Motor neuron (in vitro differentiated cells): ENCODE results near the gene XPOT. TPM values are rescaled to one million over a fixed set of nuclear protein-coding genes. Genes with fewer than 3 reads are reported as not detected.

Experiments used
- ATAC-seq, 8 experiments: fragments of 200-7000 bp; cut with Tn5 transposase; replicated peaks in 6 of 8; 2 replicates each; pipeline ENCODE4 v1.8.0; 2021; ENCODE audit warnings: mild to moderate bottlenecking in 8 of 8, moderate library complexity in 8 of 8
- H3K27ac ChIP-seq, 2 donors: fragments of 250-450 bp; sonication (Bioruptor Pico); 2 replicates each; pipeline ENCODE4 v1.9.0; 2021; ENCODE audit warnings: antibody characterized with exemption in 2 of 2, mild to moderate bottlenecking in 2 of 2, moderate library complexity in 1 of 2
- H3K4me1 ChIP-seq, 2 donors: fragments of 250-450 bp; sonication (Bioruptor Pico); replicated peaks in 1 of 2; 2 replicates each; pipeline ENCODE4 v1.6.1; 2021; ENCODE audit warnings: antibody characterized with exemption in 2 of 2, mild to moderate bottlenecking in 2 of 2, moderate library complexity in 1 of 2
- H3K4me3 ChIP-seq, 5 donors: fragments of 250-450 bp; sonication (Bioruptor Pico); 2 replicates each; pipeline ENCODE4 v1.9.0; 2021; ENCODE audit warnings: antibody characterized with exemption in 5 of 5, mild to moderate bottlenecking in 5 of 5, moderate library complexity in 4 of 5
- WGBS, 10 experiments: fragments of 450-650 bp; shearing (Covaris generic); methylation state at CpG; one replicate each; pipeline ENCODE4 v1.0.0; 2022; 5-methylcytosine and 5-hydroxymethylcytosine counted together
- in situ Hi-C, 9 experiments: fragments of 400-800 bp; cut with MboI; loops; one replicate each; pipeline ENCODE4 v1.15.0; 2021; ENCODE audit warnings: low sequenced_read_pairs in 9 of 9, low pct_unique_long_range_greater_than_20kb in 2 of 9; ENCODE audit not compliant: unreplicated experiment in 9 of 9
- total RNA-seq, 8 experiments: library from RNA; unstranded; fragments of 300-600 nt; gene quantifications; 2 replicates each; pipeline versions ENCODE4 v1.2.3 to v1.2.4, GENCODE V29; 2022

The XPOT gene
- total RNA-seq, 8 experiments from 2014 or later, result 56.6 to 145 (median 74.6) TPM

GRCh38 chr12:64480148-64480547, 76.0 kb downstream of the XPOT start:
- in situ Hi-C loops, result no loop called here
- H3K27ac ChIP-seq, result no peak overlapping the region

GRCh38 chr12:64486657-64487056, 82.5 kb downstream of the XPOT start:
- Histone ChIP-seq H3K4me3 (no peak overlapping the region), H3K4me1 (no peaks in the 10 kb centered on the region), H3K27ac (no peak overlapping the region)
- WGBS, 10 experiments, result 83 to 100% (median 100%) methylated on average over 1 to 3 of the region's 3 CpGs
- in situ Hi-C loops, result no loop called here
- peak in 2 of 8 experiments; percentile 51 to 85 for ATAC-seq

More at GRCh38 chr12:64480148-64480547, 76.0 kb downstream of the XPOT start:
- Histone ChIP-seq H3K4me3 (no peak overlapping the region), H3K4me1 (no peaks in the 10 kb centered on the region)
- no peak for ATAC-seq
- WGBS, 10 experiments, result 83 to 100% (median 100%) methylated on average over 1 of the region's 1 CpG; no CpG with 5 or more reads in 3 of the 10 experiments

GRCh38 chr12:64491718-64492117, 87.5 kb downstream of the XPOT start:
- WGBS, 10 experiments, result 80 to 100% (median 100%) methylated on average over 1 of the region's 1 CpG; no CpG with 5 or more reads in 3 of the 10 experiments
- ATAC-seq, result no peak
- no peaks in the 10 kb centered on the region for H3K4me1 ChIP-seq
- no peak overlapping the region for H3K27ac ChIP-seq
- in situ Hi-C loops, result no loop called here
- no peak overlapping the region for H3K4me3 ChIP-seq

GRCh38 chr12:64493513-64493912, 89.3 kb downstream of the XPOT start:
- Histone ChIP-seq H3K27ac (no peak overlapping the region), H3K4me1 (no peaks in the 10 kb centered on the region), H3K4me3 (no peak overlapping the region)
- peak in 1 of 8 experiments; percentile 65 for ATAC-seq
- in situ Hi-C loops, result no loop called here
- 25 to 100% (median 93%) methylated on average over 1 to 3 of the region's 3 CpGs; no CpG with 5 or more reads in 2 of the 10 experiments for WGBS, 10 experiments

- in situ Hi-C loops, result no loop called here
- WGBS, 10 experiments, result 50 to 98% (median 88%) methylated on average over 1 to 5 of the region's 5 CpGs
- no peaks in the 10 kb centered on the region for H3K4me1 ChIP-seq
- no peak overlapping the region for H3K27ac ChIP-seq
- ATAC-seq, result no peak
- H3K4me3 ChIP-seq, result no peak overlapping the region
These were observed 91.0 kb downstream of the XPOT start for GRCh38 chr12:64494998-64495729.

- ATAC-seq, result no peak
- WGBS, 10 experiments, result 78 to 100% (median 98%) methylated on average over 1 to 2 of the region's 2 CpGs
- no peak overlapping the region for H3K27ac ChIP-seq
- H3K4me3 ChIP-seq, result no peak overlapping the region
- H3K4me1 ChIP-seq, result no peaks in the 10 kb centered on the region
- in situ Hi-C loops, result no loop called here
These were observed 92.7 kb downstream of the XPOT start for GRCh38 chr12:64496839-64497400.

GRCh38 chr12:64497484-64497883, 93.3 kb downstream of the XPOT start:
- Histone ChIP-seq H3K27ac (no peak overlapping the region), H3K4me3 (no peak overlapping the region), H3K4me1 (no peaks in the 10 kb centered on the region)
- ATAC-seq, result no peak
- in situ Hi-C loops, result no loop called here
- WGBS, 10 experiments, result 80 to 100% (median 100%) methylated on average over 1 of the region's 1 CpG; no CpG with 5 or more reads in 2 of the 10 experiments

- H3K27ac ChIP-seq, result no peak overlapping the region
- no peak for ATAC-seq
- H3K4me3 ChIP-seq, result no peak overlapping the region
- no peaks in the 10 kb centered on the region for H3K4me1 ChIP-seq
- in situ Hi-C loops, result no loop called here
- 60 to 100% (median 89%) methylated on average over 1 of the region's 1 CpG; no CpG with 5 or more reads in 3 of the 10 experiments for WGBS, 10 experiments
These were observed 93.7 kb downstream of the XPOT start for GRCh38 chr12:64497903-64498302.

GRCh38 chr12:64500394-64500793, 96.2 kb downstream of the XPOT start:
- in situ Hi-C loops, result no loop called here
- WGBS, 10 experiments, result 77 to 100% (median 95%) methylated on average over 2 to 3 of the region's 3 CpGs
- Histone ChIP-seq H3K4me3 (no peak overlapping the region), H3K4me1 (no peaks in the 10 kb centered on the region), H3K27ac (no peak overlapping the region)
- no peak for ATAC-seq

Other genes with a start within 250 kb of the XPOT start
- 10 to 100 TPM in 3 of 8 experiments, 1 to 10 TPM in 5; 3.9 to 16.7 (median 6.6) TPM for gene KICS2, start 182.1 kb upstream of the XPOT start, total RNA-seq
- under 1 TPM in 7 of 8 experiments, not detected in 1; 0.13 to 0.71 (median 0.32) TPM for gene C12orf56, start 13.6 kb upstream of the XPOT start, total RNA-seq
- 10 to 100 TPM; 11.7 to 36.4 (median 17.4) TPM for gene TBK1, start 47.7 kb downstream of the XPOT start, total RNA-seq
- 10 to 100 TPM in 3 of 8 experiments, 1 to 10 TPM in 3, under 1 TPM in 2; 0.60 to 34.4 (median 2.8) TPM for gene RASSF3, start 206.1 kb downstream of the XPOT start, total RNA-seq